Fibroblast of gingiva (primary cell): ENCODE results near the gene GMCL2.

ENCODE experiments used
- DNase-seq: peaks from one replicate; pipeline ENCODE4 v3.0.0-alpha.2; 2011; ENCODE audit warnings: low read depth

Gene GMCL2

DNA sequence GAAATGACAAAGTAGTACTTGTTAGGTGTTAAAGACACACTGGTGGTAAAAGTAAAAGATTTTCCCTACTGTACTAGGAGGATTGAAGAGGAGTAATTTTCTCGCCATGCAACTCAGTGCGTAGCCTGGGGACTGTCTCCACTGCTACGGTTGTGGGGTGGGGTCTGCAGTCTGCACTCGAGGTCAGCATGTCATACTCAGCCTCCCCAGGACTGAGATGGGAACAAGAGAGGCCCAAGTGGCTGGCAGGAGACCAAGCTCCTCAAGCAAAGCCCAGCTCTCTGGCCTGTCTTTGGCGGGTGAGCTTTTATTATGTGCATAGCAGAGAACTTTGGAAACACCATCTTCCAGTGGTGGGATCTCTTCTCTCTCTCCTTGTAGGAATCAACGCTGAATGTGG is 43.9 kb downstream of the GMCL2 start:
- no peak for DNase-seq

DNA sequence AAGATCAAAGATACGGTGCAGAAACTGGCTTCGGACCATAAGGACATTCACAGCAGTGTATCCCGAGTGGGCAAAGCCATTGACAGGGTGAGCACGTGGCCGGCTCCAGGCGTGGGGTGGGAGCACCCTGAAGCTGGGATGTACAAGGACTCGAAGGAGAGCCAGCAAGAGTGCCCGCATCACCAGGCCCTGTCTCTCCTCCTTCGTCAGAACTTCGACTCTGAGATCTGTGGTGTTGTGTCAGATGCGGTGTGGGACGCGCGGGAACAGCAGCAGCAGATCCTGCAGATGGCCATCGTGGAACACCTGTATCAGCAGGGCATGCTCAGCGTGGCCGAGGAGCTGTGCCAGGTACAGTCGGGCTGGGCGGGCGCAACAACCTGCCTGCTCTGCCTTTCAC is 44.5 kb downstream of the GMCL2 start:
- no peak for DNase-seq

GRCh38 chr5:178141550-178141949 is 45.6 kb downstream of the GMCL2 start:
- no peak for DNase-seq

DNA sequence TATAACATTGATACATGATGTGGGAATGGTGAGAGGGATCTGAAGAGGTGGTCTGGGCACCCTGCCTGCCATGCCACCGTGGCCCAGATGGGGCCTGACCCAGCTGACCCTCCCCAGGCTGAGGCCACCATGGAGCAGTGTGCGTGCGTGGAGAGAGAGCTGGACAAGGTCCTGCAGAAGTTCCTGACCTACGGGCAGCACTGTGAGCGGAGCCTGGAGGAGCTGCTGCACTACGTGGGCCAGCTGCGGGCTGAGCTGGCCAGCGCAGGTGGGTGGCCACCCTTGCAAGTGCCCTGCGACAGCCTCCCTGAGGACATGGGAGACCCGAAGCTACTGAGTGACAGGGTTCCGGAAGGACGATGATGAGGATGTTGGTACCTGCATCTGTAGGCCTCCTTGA is 49.2 kb downstream of the GMCL2 start:
- DNase-seq = no peak

DNA sequence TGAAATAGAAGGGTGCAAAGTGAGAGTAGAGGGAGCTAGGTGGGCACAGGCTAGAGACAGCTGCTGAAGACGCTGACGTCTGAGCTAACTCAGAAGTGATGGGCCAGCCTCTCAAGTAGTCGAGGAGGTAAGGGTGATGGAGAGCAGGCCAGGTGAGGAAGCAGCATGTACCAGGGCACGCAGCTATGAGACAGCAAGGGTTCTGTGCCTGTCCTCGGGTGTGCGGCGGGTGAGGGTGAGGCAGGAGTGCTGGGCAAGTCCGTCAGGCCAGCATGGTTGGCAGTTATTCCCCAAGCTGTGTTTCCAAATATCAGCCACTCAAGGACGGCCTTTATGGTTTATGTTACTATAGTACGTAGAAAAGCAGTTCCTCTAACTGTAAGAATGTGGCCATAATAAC is 50.2 kb downstream of the GMCL2 start:
- no peak for DNase-seq
